PFSK-1 (cell line): ENCODE measurements around the gene ZFP36.

ENCODE experiments used
- FOXP2 ChIP-seq: optimal IDR thresholded peaks from 2 replicates; pipeline ENCODE3; 2011; ENCODE audit warnings: borderline replicate concordance, control low read depth, inconsistent platforms; ENCODE audit not compliant: insufficient read depth; ENCODE audit errors: extremely low read length, extremely low read depth
- POLR2AphosphoS5 ChIP-seq: IDR thresholded peaks from 2 replicates; pipeline ENCODE4 v1.6.1; 2012; ENCODE audit warnings: low read depth, mild to moderate bottlenecking, control low read depth, low read length, moderate library complexity
- SIN3A ChIP-seq: IDR thresholded peaks from 2 replicates; pipeline ENCODE4 v1.6.1; 2012; ENCODE audit warnings: mild to moderate bottlenecking, low read length, moderate library complexity, borderline replicate concordance; ENCODE audit not compliant: insufficient read depth
- TAF1 ChIP-seq: IDR thresholded peaks from 2 replicates; pipeline ENCODE4 v1.6.1; 2012; ENCODE audit warnings: low read length, control low read depth, borderline replicate concordance; ENCODE audit not compliant: insufficient read depth
- TF ChIP-seq, protein P1 (sequence below), 2 experiments: IDR thresholded peaks; 2 replicates each; pipeline versions ENCODE4 v1.6.1 to v1.8.0; 2011 to 2012; ENCODE audit warnings: low read depth in 2 of 2, low read length in 2 of 2, control low read depth in 1 of 2, inconsistent platforms in 1 of 2, mild to moderate bottlenecking in 1 of 2, moderate library complexity in 1 of 2; ENCODE audit not compliant: insufficient read depth in 1 of 2

Gene ZFP36

GRCh38 chr19:39407660-39408391 is 1.2 kb downstream of the ZFP36 start:
- TF ChIP-seq POLR2AphosphoS5, result no peak
- TF ChIP-seq, protein P1, sequence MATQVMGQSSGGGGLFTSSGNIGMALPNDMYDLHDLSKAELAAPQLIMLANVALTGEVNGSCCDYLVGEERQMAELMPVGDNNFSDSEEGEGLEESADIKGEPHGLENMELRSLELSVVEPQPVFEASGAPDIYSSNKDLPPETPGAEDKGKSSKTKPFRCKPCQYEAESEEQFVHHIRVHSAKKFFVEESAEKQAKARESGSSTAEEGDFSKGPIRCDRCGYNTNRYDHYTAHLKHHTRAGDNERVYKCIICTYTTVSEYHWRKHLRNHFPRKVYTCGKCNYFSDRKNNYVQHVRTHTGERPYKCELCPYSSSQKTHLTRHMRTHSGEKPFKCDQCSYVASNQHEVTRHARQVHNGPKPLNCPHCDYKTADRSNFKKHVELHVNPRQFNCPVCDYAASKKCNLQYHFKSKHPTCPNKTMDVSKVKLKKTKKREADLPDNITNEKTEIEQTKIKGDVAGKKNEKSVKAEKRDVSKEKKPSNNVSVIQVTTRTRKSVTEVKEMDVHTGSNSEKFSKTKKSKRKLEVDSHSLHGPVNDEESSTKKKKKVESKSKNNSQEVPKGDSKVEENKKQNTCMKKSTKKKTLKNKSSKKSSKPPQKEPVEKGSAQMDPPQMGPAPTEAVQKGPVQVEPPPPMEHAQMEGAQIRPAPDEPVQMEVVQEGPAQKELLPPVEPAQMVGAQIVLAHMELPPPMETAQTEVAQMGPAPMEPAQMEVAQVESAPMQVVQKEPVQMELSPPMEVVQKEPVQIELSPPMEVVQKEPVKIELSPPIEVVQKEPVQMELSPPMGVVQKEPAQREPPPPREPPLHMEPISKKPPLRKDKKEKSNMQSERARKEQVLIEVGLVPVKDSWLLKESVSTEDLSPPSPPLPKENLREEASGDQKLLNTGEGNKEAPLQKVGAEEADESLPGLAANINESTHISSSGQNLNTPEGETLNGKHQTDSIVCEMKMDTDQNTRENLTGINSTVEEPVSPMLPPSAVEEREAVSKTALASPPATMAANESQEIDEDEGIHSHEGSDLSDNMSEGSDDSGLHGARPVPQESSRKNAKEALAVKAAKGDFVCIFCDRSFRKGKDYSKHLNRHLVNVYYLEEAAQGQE (IDR thresholded peaks at IDR 0.05; ENCODE audit: insufficient read depth in 1 of 2, low read depth in 2 of 2, low read length in 2 of 2), result no peak
- TF ChIP-seq FOXP2, result no peak
- no peak for TF ChIP-seq TAF1
- no peak for TF ChIP-seq SIN3A

DNA sequence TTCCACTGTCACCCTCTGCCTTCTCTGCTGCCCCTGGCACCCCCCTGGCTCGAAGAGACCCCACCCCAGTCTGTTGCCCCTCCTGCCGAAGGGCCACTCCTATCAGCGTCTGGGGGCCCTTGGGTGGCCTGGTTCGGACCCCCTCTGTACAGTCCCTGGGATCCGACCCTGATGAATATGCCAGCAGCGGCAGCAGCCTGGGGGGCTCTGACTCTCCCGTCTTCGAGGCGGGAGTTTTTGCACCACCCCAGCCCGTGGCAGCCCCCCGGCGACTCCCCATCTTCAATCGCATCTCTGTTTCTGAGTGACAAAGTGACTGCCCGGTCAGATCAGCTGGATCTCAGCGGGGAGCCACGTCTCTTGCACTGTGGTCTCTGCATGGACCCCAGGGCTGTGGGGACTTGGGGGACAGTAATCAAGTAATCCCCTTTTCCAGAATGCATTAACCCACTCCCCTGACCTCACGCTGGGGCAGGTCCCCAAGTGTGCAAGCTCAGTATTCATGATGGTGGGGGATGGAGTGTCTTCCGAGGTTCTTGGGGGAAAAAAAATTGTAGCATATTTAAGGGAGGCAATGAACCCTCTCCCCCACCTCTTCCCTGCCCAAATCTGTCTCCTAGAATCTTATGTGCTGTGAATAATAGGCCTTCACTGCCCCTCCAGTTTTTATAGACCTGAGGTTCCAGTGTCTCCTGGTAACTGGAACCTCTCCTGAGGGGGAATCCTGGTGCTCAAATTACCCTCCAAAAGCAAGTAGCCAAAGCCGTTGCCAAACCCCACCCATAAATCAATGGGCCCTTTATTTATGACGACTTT is 2.0 kb downstream of the ZFP36 start:
- TF ChIP-seq, protein P1 (IDR thresholded peaks at IDR 0.05; ENCODE audit: insufficient read depth in 1 of 2, low read depth in 2 of 2, low read length in 2 of 2), result no peak
- TF ChIP-seq POLR2AphosphoS5 (no peak), FOXP2 (no peak), SIN3A (no peak)

- TF ChIP-seq POLR2AphosphoS5, result no peak
- no peak for TF ChIP-seq FOXP2
- no peak for TF ChIP-seq SIN3A
- no peak for TF ChIP-seq TAF1
- TF ChIP-seq, protein P1 (IDR thresholded peaks at IDR 0.05; ENCODE audit: insufficient read depth in 1 of 2, low read depth in 2 of 2, low read length in 2 of 2), result no peak
Measured at GRCh38 chr19:39409208-39410016, 2.8 kb downstream of the ZFP36 start.

- TF ChIP-seq POLR2AphosphoS5, result no peak
- TF ChIP-seq FOXP2, result no peak
- TF ChIP-seq, protein P1 (IDR thresholded peaks at IDR 0.05; ENCODE audit: insufficient read depth in 1 of 2, low read depth in 2 of 2, low read length in 2 of 2), result no peak
- no peak for TF ChIP-seq SIN3A
- TF ChIP-seq TAF1, result no peak
Measured at GRCh38 chr19:39410017-39410830, 3.6 kb downstream of the ZFP36 start.
